Measurements from ENCODE around the gene HEXIM2.
A peak's percentile ranks its signal among the peaks of the same experiment; 100 is the strongest.

Gene HEXIM2

GRCh38 chr17:45172541-45173286 is 11.0 kb downstream of the HEXIM2 start:
- no peak overlapping the region for H3K4me3 ChIP-seq (ENCODE audit: insufficient read length, low read depth)
- DNase-seq (ENCODE audit: low read depth, low spot score), result no peak
- H3K9me3 ChIP-seq (ENCODE audit: insufficient read depth, low read length), result no peaks in the 10 kb centered on the region
- peak overlapping the region; percentile 63 for H3K9ac ChIP-seq (ENCODE audit: insufficient read length, low read depth)
- H3K4me1 ChIP-seq (ENCODE audit: insufficient read depth, insufficient read length), result peaks cover 30% of the 10 kb centered on the region
- H3K36me3 ChIP-seq (ENCODE audit: insufficient read depth, insufficient read length, low read length), result peaks cover 23% of the 10 kb centered on the region
- TF ChIP-seq SUZ12 (IDR thresholded peaks at IDR 0.05; ENCODE audit: extremely low read depth, insufficient read depth, insufficient read length) (no peak), ZNF274 (IDR thresholded peaks at IDR 0.05; ENCODE audit: low read depth, low read length) (no peak), YY1 (IDR thresholded peaks at IDR 0.05; ENCODE audit: insufficient read depth, insufficient read length) (no peak)
- no peaks in the 10 kb centered on the region for H3K27me3 ChIP-seq (ENCODE audit: insufficient read depth, insufficient read length)

DNA sequence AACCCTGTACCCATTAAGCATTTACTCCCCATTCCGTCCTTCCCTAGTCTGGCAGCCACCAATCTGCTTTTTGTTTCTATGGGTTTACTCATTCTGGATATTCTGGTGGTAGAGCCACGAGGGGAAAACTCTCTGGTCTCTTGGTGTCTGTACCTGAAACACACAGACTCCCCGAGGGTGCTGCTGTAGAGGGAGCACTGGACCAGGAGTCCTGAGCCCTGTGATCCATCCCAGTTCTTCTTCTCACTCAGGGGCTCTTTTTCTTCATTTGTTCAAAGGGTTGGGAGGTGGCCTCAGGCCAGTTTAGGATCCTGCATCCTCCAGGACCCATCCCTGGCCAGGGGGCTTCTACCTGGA is 14.1 kb downstream of the HEXIM2 start:
- TF ChIP-seq SUZ12 (IDR thresholded peaks at IDR 0.05; ENCODE audit: extremely low read depth, insufficient read depth, insufficient read length), result no peak
- TF ChIP-seq ZNF274 (IDR thresholded peaks at IDR 0.05; ENCODE audit: low read depth, low read length), result no peak
- no peak for TF ChIP-seq YY1 (IDR thresholded peaks at IDR 0.05; ENCODE audit: insufficient read depth, insufficient read length)
- Histone ChIP-seq H3K9me3 (ENCODE audit: insufficient read depth, low read length) (no peaks in the 10 kb centered on the region), H3K4me1 (ENCODE audit: insufficient read depth, insufficient read length) (peaks cover 22% of the 10 kb centered on the region), H3K36me3 (ENCODE audit: insufficient read depth, insufficient read length, low read length) (peaks cover 1% of the 10 kb centered on the region), H3K27me3 (ENCODE audit: insufficient read depth, insufficient read length) (no peaks in the 10 kb centered on the region), H3K4me3 (ENCODE audit: insufficient read length, low read depth) (no peak overlapping the region), H3K9ac (ENCODE audit: insufficient read length, low read depth) (no peak overlapping the region)
- no peak for DNase-seq (ENCODE audit: low read depth, low spot score)

GRCh38 chr17:45177563-45177962 is 15.9 kb downstream of the HEXIM2 start:
- no peak for DNase-seq (ENCODE audit: low read depth, low spot score)
- H3K36me3 ChIP-seq (ENCODE audit: insufficient read depth, insufficient read length, low read length), result no peaks in the 10 kb centered on the region
- H3K9me3 ChIP-seq (ENCODE audit: insufficient read depth, low read length), result no peaks in the 10 kb centered on the region
- no peak overlapping the region for H3K9ac ChIP-seq (ENCODE audit: insufficient read length, low read depth)
- H3K4me3 ChIP-seq (ENCODE audit: insufficient read length, low read depth), result no peak overlapping the region
- H3K27me3 ChIP-seq (ENCODE audit: insufficient read depth, insufficient read length), result no peaks in the 10 kb centered on the region
- TF ChIP-seq ZNF274 (IDR thresholded peaks at IDR 0.05; ENCODE audit: low read depth, low read length), result no peak
- TF ChIP-seq SUZ12 (IDR thresholded peaks at IDR 0.05; ENCODE audit: extremely low read depth, insufficient read depth, insufficient read length), result no peak
- TF ChIP-seq YY1 (IDR thresholded peaks at IDR 0.05; ENCODE audit: insufficient read depth, insufficient read length), result no peak
- peaks cover 7% of the 10 kb centered on the region for H3K4me1 ChIP-seq (ENCODE audit: insufficient read depth, insufficient read length)

GRCh38 chr17:45184144-45184543 is 22.5 kb downstream of the HEXIM2 start:
- TF ChIP-seq SUZ12 (IDR thresholded peaks at IDR 0.05; ENCODE audit: extremely low read depth, insufficient read depth, insufficient read length) (no peak), ZNF274 (IDR thresholded peaks at IDR 0.05; ENCODE audit: low read depth, low read length) (no peak), YY1 (IDR thresholded peaks at IDR 0.05; ENCODE audit: insufficient read depth, insufficient read length) (no peak)
- H3K4me1 ChIP-seq (ENCODE audit: insufficient read depth, insufficient read length), result no peaks in the 10 kb centered on the region

DNA sequence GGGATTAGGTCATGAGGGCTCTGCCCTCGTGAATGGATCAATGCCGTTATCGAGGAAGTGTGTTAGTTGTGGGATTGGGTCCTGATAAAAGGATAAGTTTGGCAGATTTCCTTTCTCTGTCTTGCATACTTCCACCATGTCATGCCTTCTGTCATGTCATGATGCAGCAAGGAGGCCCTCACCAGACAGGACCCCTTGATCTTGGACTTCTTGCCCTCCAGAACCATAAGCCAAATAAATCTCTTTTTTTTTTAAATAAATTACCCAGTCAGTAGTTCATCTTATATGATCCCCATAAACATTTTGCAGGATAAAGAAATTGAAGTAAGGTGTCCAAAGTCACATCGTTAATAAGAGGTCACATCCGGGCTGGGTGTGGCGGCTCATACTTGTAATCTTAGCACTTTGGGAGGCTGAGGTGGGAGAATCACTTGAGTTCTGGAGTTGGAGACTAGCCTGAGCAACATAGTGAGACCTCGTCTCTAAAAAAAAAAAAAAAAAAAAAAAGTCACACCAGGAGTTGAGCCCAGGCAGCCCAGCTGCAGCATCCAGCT is 25.2 kb downstream of the HEXIM2 start:
- Histone ChIP-seq H3K27me3 (ENCODE audit: insufficient read depth, insufficient read length) (no peaks in the 10 kb centered on the region), H3K4me1 (ENCODE audit: insufficient read depth, insufficient read length) (no peaks in the 10 kb centered on the region), H3K36me3 (ENCODE audit: insufficient read depth, insufficient read length, low read length) (no peaks in the 10 kb centered on the region), H3K4me3 (ENCODE audit: insufficient read length, low read depth) (no peak overlapping the region), H3K9ac (ENCODE audit: insufficient read length, low read depth) (no peak overlapping the region), H3K9me3 (ENCODE audit: insufficient read depth, low read length) (peaks cover 14% of the 10 kb centered on the region)
- DNase-seq (ENCODE audit: low read depth, low spot score), result no peak
- TF ChIP-seq YY1 (IDR thresholded peaks at IDR 0.05; ENCODE audit: insufficient read depth, insufficient read length), result no peak
- no peak for TF ChIP-seq ZNF274 (IDR thresholded peaks at IDR 0.05; ENCODE audit: low read depth, low read length)
- no peak for TF ChIP-seq SUZ12 (IDR thresholded peaks at IDR 0.05; ENCODE audit: extremely low read depth, insufficient read depth, insufficient read length)

More at GRCh38 chr17:45184144-45184543, 22.5 kb downstream of the HEXIM2 start:
- no peak for DNase-seq (ENCODE audit: low read depth, low spot score)
- Histone ChIP-seq H3K36me3 (ENCODE audit: insufficient read depth, insufficient read length, low read length) (no peaks in the 10 kb centered on the region), H3K4me3 (ENCODE audit: insufficient read length, low read depth) (no peak overlapping the region), H3K27me3 (ENCODE audit: insufficient read depth, insufficient read length) (no peaks in the 10 kb centered on the region), H3K9ac (ENCODE audit: insufficient read length, low read depth) (no peak overlapping the region), H3K9me3 (ENCODE audit: insufficient read depth, low read length) (no peaks in the 10 kb centered on the region)

DNA sequence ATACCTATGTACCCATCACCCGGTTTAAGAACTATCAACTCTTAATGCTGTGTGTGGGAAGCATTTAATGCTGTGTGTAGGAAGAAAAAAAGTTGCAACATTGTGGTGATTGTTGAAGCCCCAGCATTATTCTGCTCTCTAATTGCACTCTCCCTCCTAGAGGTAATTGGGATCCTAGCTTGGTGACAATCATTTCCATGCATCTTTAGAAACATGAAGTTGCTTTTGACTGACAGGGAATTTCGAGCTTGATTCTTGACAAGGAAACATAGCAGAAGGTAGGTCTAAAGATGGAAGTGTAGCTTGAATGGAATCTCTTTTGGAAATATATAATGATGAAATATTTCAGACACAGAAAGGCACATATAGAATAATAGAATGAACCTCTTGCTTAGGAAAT is 27.3 kb downstream of the HEXIM2 start:
- Histone ChIP-seq H3K9me3 (ENCODE audit: insufficient read depth, low read length) (peaks cover 14% of the 10 kb centered on the region), H3K36me3 (ENCODE audit: insufficient read depth, insufficient read length, low read length) (no peaks in the 10 kb centered on the region), H3K27me3 (ENCODE audit: insufficient read depth, insufficient read length) (no peaks in the 10 kb centered on the region), H3K4me3 (ENCODE audit: insufficient read length, low read depth) (no peak overlapping the region), H3K4me1 (ENCODE audit: insufficient read depth, insufficient read length) (no peaks in the 10 kb centered on the region), H3K9ac (ENCODE audit: insufficient read length, low read depth) (no peak overlapping the region)
- TF ChIP-seq SUZ12 (IDR thresholded peaks at IDR 0.05; ENCODE audit: extremely low read depth, insufficient read depth, insufficient read length) (no peak), ZNF274 (IDR thresholded peaks at IDR 0.05; ENCODE audit: low read depth, low read length) (no peak), YY1 (IDR thresholded peaks at IDR 0.05; ENCODE audit: insufficient read depth, insufficient read length) (no peak)
- no peak for DNase-seq (ENCODE audit: low read depth, low spot score)

DNA sequence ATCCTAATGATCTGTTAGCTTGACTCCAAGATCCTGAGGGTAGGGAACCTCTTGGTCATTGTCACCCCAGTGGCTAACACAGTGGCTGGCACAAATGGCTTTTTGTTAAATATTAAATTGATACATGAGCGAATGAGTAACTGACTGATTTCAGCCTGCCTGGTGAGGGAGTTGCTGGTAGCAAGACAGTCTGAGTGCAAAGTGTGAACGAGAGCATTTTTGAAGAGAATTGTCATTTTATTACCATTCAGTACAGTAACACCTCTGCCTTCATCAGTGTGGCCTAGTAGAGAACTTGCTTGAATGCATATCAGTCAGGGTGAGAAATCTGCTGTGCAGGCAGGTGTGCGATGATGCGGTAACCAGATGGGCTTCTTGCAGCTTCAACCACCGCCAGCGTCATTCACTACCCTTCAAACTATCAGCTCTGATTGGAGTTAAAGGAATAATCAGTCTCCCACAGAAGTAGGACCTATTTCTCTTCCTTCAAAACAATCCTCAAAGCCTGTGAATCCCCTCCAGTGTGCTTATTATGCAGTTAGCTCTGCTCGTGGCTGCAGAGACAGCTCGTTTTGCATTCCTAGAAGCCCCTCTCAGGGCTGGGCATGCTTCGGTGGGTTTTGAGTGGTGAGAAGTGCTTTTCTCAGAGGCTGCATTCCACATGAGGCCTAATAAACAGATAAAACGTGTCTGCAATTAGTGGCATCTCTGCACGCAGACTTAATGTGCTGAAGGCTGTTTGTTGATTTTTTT is 29.0 kb downstream of the HEXIM2 start:
- Histone ChIP-seq H3K9me3 (ENCODE audit: insufficient read depth, low read length) (peaks cover 18% of the 10 kb centered on the region), H3K27me3 (ENCODE audit: insufficient read depth, insufficient read length) (no peaks in the 10 kb centered on the region), H3K4me1 (ENCODE audit: insufficient read depth, insufficient read length) (no peaks in the 10 kb centered on the region), H3K4me3 (ENCODE audit: insufficient read length, low read depth) (no peak overlapping the region), H3K36me3 (ENCODE audit: insufficient read depth, insufficient read length, low read length) (no peaks in the 10 kb centered on the region), H3K9ac (ENCODE audit: insufficient read length, low read depth) (no peak overlapping the region)
- DNase-seq (ENCODE audit: low read depth, low spot score), result no peak
- TF ChIP-seq ZNF274 (IDR thresholded peaks at IDR 0.05; ENCODE audit: low read depth, low read length) (no peak), YY1 (IDR thresholded peaks at IDR 0.05; ENCODE audit: insufficient read depth, insufficient read length) (no peak), SUZ12 (IDR thresholded peaks at IDR 0.05; ENCODE audit: extremely low read depth, insufficient read depth, insufficient read length) (no peak)

All from NT2/D1 (cell line).